H9 (cell line): ENCODE data around the gene BCAS4. TPM values are rescaled to one million over a fixed set of nuclear protein-coding genes. Genes with fewer than 3 reads are reported as not detected.
A peak's percentile ranks its signal among the peaks of the same experiment; 100 is the strongest.

Experiments
- DNase-seq: peaks from one replicate; pipeline ENCODE4 v3.0.0-alpha.2; 2017
- H2AFZ ChIP-seq: one replicate; pipeline ENCODE4 v1.6.1; 2013; ENCODE audit warnings: mild to moderate bottlenecking, low read length, control low read depth, moderate library complexity
- H2AK5ac ChIP-seq: 2 replicates; pipeline ENCODE4 v1.6.1; 2013; ENCODE audit warnings: low read length, control low read depth, mixed read lengths; ENCODE audit not compliant: insufficient read length
- H2BK120ac ChIP-seq: one replicate; pipeline ENCODE4 v1.6.1; 2013; ENCODE audit warnings: low read depth, mild to moderate bottlenecking, low read length, control low read depth, inconsistent platforms; ENCODE audit not compliant: poor library complexity, severe bottlenecking
- H2BK12ac ChIP-seq: 2 replicates; pipeline ENCODE4 v1.6.1; 2013; ENCODE audit warnings: low read length, control low read depth, mixed read lengths, low read depth; ENCODE audit not compliant: insufficient read length
- H2BK15ac ChIP-seq: 2 replicates; pipeline ENCODE4 v1.6.1; 2013; ENCODE audit warnings: low read depth, low read length, control low read depth
- H2BK20ac ChIP-seq: one replicate; pipeline ENCODE4 v1.6.1; 2013; ENCODE audit warnings: low read depth, mild to moderate bottlenecking, low read length, control low read depth, inconsistent platforms; ENCODE audit not compliant: poor library complexity, severe bottlenecking
- H2BK5ac ChIP-seq: 2 replicates; pipeline ENCODE4 v1.6.1; 2013; ENCODE audit warnings: low read length, control low read depth, mixed read lengths; ENCODE audit not compliant: insufficient read length
- H3K14ac ChIP-seq: 2 replicates; pipeline ENCODE4 v1.6.1; 2013; ENCODE audit warnings: low read length, control low read depth; ENCODE audit not compliant: insufficient read depth
- H3K18ac ChIP-seq: 2 replicates; pipeline ENCODE4 v1.6.1; 2013; ENCODE audit warnings: low read depth, mild to moderate bottlenecking, mixed read lengths, low read length, control low read depth; ENCODE audit not compliant: insufficient read length
- H3K23ac ChIP-seq: 2 replicates; pipeline ENCODE4 v1.6.1; 2013; ENCODE audit warnings: low read length, control low read depth, mixed read lengths, low read depth; ENCODE audit not compliant: insufficient read length
- H3K23me2 ChIP-seq: 2 replicates; pipeline ENCODE4 v1.6.1; 2013; ENCODE audit warnings: low read depth, mild to moderate bottlenecking, mixed read lengths, low read length, control low read depth; ENCODE audit not compliant: insufficient read length, poor library complexity, severe bottlenecking
- H3K27ac ChIP-seq: 2 replicates; pipeline ENCODE4 v1.5.1; 2013; ENCODE audit warnings: low read length, control low read depth, mixed read lengths, low read depth; ENCODE audit not compliant: insufficient read length
- H3K27me3 ChIP-seq: 2 replicates; pipeline ENCODE4 v1.6.1; 2013; ENCODE audit warnings: low read length, control low read depth, inconsistent platforms; ENCODE audit not compliant: insufficient read depth
- H3K4ac ChIP-seq: 2 replicates; pipeline ENCODE4 v1.6.1; 2013; ENCODE audit warnings: low read depth, mild to moderate bottlenecking, control low read depth, inconsistent platforms, low read length, moderate library complexity
- H3K4me1 ChIP-seq: 2 replicates; pipeline ENCODE4 v1.6.1; 2013; ENCODE audit warnings: low read length, control low read depth, inconsistent platforms; ENCODE audit not compliant: insufficient read depth
- H3K4me2 ChIP-seq: 2 replicates; pipeline ENCODE4 v1.6.1; 2013; ENCODE audit warnings: low read length, control low read depth, mixed read lengths; ENCODE audit not compliant: insufficient read length, insufficient read depth
- H3K56ac ChIP-seq: 2 replicates; pipeline ENCODE4 v1.6.1; 2013; ENCODE audit warnings: low read depth, mild to moderate bottlenecking, mixed read lengths, low read length, control low read depth; ENCODE audit not compliant: insufficient read length
- H3K79me1 ChIP-seq: 2 replicates; pipeline ENCODE4 v1.6.1; 2013; ENCODE audit warnings: low read depth, mild to moderate bottlenecking, moderate library complexity, low read length, control low read depth, inconsistent platforms; ENCODE audit not compliant: insufficient read depth, poor library complexity, severe bottlenecking
- H3K79me2 ChIP-seq: 2 replicates; pipeline ENCODE4 v1.6.1; 2013; ENCODE audit warnings: low read length, control low read depth, inconsistent platforms; ENCODE audit not compliant: insufficient read depth
- H3K9ac ChIP-seq: 2 replicates; pipeline ENCODE4 v1.6.1; 2013; ENCODE audit warnings: low read length, control low read depth, mixed read lengths; ENCODE audit not compliant: insufficient read length; ENCODE audit errors: extremely low read depth
- H3K9me3 ChIP-seq: one replicate; pipeline ENCODE4 v1.6.1; 2013; ENCODE audit warnings: low read depth, low read length, inconsistent platforms; ENCODE audit not compliant: control insufficient read depth
- H3T11ph ChIP-seq: one replicate; pipeline ENCODE4 v1.6.1; 2013; ENCODE audit warnings: mild to moderate bottlenecking, low read length, control low read depth, inconsistent platforms
- H4K20me1 ChIP-seq: one replicate; pipeline ENCODE4 v1.6.1; 2013; ENCODE audit not compliant: control insufficient read depth, insufficient read length, insufficient read depth
- H4K5ac ChIP-seq: 2 replicates; pipeline ENCODE4 v1.6.1; 2013; ENCODE audit warnings: low read depth, mild to moderate bottlenecking, mixed read lengths, low read length, control low read depth; ENCODE audit not compliant: insufficient read length
- H4K8ac ChIP-seq: replicated peaks from 2 replicates; pipeline ENCODE4 v1.6.1; 2013; ENCODE audit warnings: low read length, control low read depth, mixed read lengths, low read depth; ENCODE audit not compliant: insufficient read length
- H4K91ac ChIP-seq: 2 replicates; pipeline ENCODE4 v1.6.1; 2013; ENCODE audit warnings: low read depth, mild to moderate bottlenecking, moderate library complexity, mixed read lengths, low read length, control low read depth; ENCODE audit not compliant: insufficient read length
- H3K27ac Mint-ChIP-seq, 3 experiments: 2 replicates in 2 of 3; 3 replicates in 1 of 3; pipeline ENCODE4 v1.8.0; 2020 to 2021; ENCODE audit warnings: mixed read lengths in 3 of 3, mild to moderate bottlenecking in 1 of 3, moderate library complexity in 1 of 3
- H3K27me3 Mint-ChIP-seq: 2 replicates; pipeline ENCODE4 v1.8.0; 2021; ENCODE audit warnings: low read depth, mild to moderate bottlenecking, moderate library complexity, mixed read lengths
- H3K36me3 Mint-ChIP-seq, 3 experiments: 2 replicates in 2 of 3; 3 replicates in 1 of 3; pipeline ENCODE4 v1.8.0; 2020 to 2021; ENCODE audit warnings: low read depth in 3 of 3, mixed read lengths in 3 of 3; ENCODE audit not compliant: insufficient read depth in 1 of 3
- H3K4me1 Mint-ChIP-seq, 2 experiments: 2 replicates each; pipeline ENCODE4 v1.8.0; 2020; ENCODE audit warnings: mixed read lengths in 2 of 2
- H3K4me3 Mint-ChIP-seq, 2 experiments: 2 replicates in 1 of 2; 3 replicates in 1 of 2; pipeline ENCODE4 v1.8.0; 2020 to 2021; ENCODE audit warnings: mild to moderate bottlenecking in 2 of 2, mixed read lengths in 2 of 2, moderate library complexity in 1 of 2
- H3K9me3 Mint-ChIP-seq, 2 experiments: 2 replicates in 1 of 2; 3 replicates in 1 of 2; pipeline ENCODE4 v1.8.0; 2020; ENCODE audit warnings: mild to moderate bottlenecking in 2 of 2, mixed read lengths in 2 of 2, moderate library complexity in 1 of 2
- CTCF ChIP-seq: fragments of 200-600 bp; sonication (generic); conservative IDR thresholded peaks from 3 replicates; pipeline ENCODE4 v1.8.0; 2021; ENCODE audit warnings: antibody characterized with exemption, mild to moderate bottlenecking
- WGBS: extraction: QIAGEN DNeasy Blood & Tissue Kit; methylation state at CpG from one replicate; pipeline ENCODE4 v1.1.7; 2013; ENCODE audit warnings: missing lambda C conversion rate, low lambda C conversion rate, mixed read lengths; ENCODE audit not compliant: insufficient read length; ENCODE audit errors: extremely low coverage; 5-methylcytosine and 5-hydroxymethylcytosine counted together
- total RNA-seq: library from RNA; stranded (reverse); gene quantifications from 2 replicates; pipeline ENCODE4 v1.2.1, GENCODE V29; 2021

The BCAS4 gene
- total RNA-seq, 1 experiment from 2014 or later: 16.9 TPM

- Histone ChIP-seq H3K56ac (no peak overlapping the region), H3K79me1 (peaks cover 10% of the 10 kb centered on the region), H4K91ac (no peak overlapping the region), H3T11ph (no peak overlapping the region), H2BK20ac (no peak overlapping the region), H4K20me1 (no peaks in the 10 kb centered on the region), H3K9ac (no peak overlapping the region), H3K23me2 (no peaks in the 10 kb centered on the region), H3K79me2 (no peaks in the 10 kb centered on the region; the same call in 1 of the 2 replicates), H3K23ac (no peak overlapping the region), H3K9me3 (no peaks in the 10 kb centered on the region), H2AFZ (no peak overlapping the region), H3K18ac (no peak overlapping the region), H4K5ac (no peak overlapping the region), H2BK120ac (no peak overlapping the region), H4K8ac (no peak overlapping the region), H3K4me2 (no peak overlapping the region), H3K4ac (no peak overlapping the region), H3K14ac (no peak overlapping the region), H3K27ac (no peak overlapping the region), H2BK5ac (no peak overlapping the region), H2BK15ac (no peak overlapping the region), H2BK12ac (no peak overlapping the region), H3K4me1 (no peaks in the 10 kb centered on the region), H2AK5ac (no peak overlapping the region), H3K27me3 (no peaks in the 10 kb centered on the region)
- no peaks in the 10 kb centered on the region; the same call in 1 of the 2 replicates for H3K27me3 Mint-ChIP-seq
- no peaks in the 10 kb centered on the region for H3K9me3 Mint-ChIP-seq
- no peak for DNase-seq
- no peak for TF ChIP-seq CTCF
- H3K4me3 Mint-ChIP-seq: no peak overlapping the region
- no CpG with 5 or more reads among the region's 7 CpGs for WGBS
- H3K36me3 Mint-ChIP-seq: peaks cover 49 to 97% (median 79%) of the 10 kb centered on the region in 3 experiments
- H3K4me1 Mint-ChIP-seq: peaks cover 0 to 7% of the 10 kb centered on the region in 2 experiments; a peak in 2 of 4 replicates
- peak overlapping the region; percentile 3 to 42 (median 12); a peak in 2 of 7 replicates for H3K27ac Mint-ChIP-seq
These were observed 98.8 kb downstream of the BCAS4 start for GRCh38 chr20:50893620-50894019.
